ENCODE results near the gene GSK3A.

Gene GSK3A

DNA sequence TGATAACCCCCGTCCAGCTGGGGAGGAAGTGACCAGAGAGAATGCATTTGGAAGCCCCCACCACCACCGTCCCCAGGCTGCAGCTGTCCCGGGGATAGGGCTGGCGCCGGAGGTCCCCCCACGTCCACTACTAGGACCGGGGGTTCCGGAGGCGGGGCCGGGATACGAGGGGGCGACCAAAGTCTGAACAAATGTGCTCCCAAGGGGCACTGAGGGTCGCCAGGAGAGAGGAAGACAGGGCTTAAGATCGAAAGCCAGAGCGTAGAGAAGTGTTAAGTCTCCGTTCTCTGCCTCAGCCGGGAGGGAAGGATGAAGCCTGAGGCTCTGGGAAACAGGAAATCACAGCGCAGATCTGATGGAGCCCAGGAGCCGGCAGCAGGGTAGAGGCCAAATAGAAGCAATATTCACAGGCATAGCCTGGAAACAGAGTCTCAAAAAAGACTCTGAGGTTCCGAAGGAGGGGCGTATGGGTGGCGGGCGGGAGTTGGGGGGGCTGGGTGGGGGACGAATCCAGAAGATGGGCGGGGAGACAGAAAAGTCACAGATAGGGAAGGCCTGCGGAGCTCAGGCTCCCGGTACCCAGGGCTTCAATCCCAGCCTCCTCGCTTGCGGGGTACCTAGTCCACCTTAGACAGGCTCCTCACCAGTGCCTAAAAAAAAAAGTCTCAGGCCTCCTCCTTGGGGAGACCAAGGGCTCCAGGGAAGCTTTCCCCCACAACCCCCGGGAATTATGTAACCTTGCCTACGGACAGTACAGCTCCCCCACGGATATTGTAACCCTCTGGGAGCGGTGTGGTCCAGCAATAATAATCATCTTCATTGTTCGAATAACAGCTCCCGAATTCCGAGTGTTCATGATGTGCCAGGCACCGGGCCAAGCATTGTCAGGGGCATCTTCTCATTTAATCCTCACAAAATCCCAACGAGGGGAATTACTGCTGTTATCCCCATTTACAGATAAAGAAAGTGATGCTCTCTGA, 13.7 kb upstream of the GSK3A start (continued):
- TF ChIP-seq TSHZ1 (tag by site-specific recombination; IDR thresholded peaks at IDR 0.05; ENCODE audit: borderline replicate concordance), result no peak
- no peak for TF ChIP-seq ZNF558 (tag by site-specific recombination; IDR thresholded peaks at IDR 0.05)
- TF ChIP-seq ZNF658 (tag by site-specific recombination; IDR thresholded peaks at IDR 0.05), result no peak
- TF ChIP-seq ZNF426 (tag by site-specific recombination; IDR thresholded peaks at IDR 0.05), result no peak
- no peak for TF ChIP-seq ZNF621 (tag by site-specific recombination; IDR thresholded peaks at IDR 0.05)
- TF ChIP-seq ZNF266 (tag by site-specific recombination; IDR thresholded peaks at IDR 0.05; ENCODE audit: low read depth), result no peak
- TF ChIP-seq ZNF37A (tag by site-specific recombination; IDR thresholded peaks at IDR 0.05), result no peak
- TF ChIP-seq ZNF174 (tag by site-specific recombination; IDR thresholded peaks at IDR 0.05), result no peak
- peak; percentile 31; the same call in 1 of the 2 replicates for TF ChIP-seq ZFHX2 (tag by site-specific recombination; conservative IDR thresholded peaks at IDR 0.05)
- TF ChIP-seq, protein P1, sequence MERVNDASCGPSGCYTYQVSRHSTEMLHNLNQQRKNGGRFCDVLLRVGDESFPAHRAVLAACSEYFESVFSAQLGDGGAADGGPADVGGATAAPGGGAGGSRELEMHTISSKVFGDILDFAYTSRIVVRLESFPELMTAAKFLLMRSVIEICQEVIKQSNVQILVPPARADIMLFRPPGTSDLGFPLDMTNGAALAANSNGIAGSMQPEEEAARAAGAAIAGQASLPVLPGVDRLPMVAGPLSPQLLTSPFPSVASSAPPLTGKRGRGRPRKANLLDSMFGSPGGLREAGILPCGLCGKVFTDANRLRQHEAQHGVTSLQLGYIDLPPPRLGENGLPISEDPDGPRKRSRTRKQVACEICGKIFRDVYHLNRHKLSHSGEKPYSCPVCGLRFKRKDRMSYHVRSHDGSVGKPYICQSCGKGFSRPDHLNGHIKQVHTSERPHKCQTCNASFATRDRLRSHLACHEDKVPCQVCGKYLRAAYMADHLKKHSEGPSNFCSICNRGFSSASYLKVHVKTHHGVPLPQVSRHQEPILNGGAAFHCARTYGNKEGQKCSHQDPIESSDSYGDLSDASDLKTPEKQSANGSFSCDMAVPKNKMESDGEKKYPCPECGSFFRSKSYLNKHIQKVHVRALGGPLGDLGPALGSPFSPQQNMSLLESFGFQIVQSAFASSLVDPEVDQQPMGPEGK (tag by site-specific recombination; IDR thresholded peaks at IDR 0.05), result peak; percentile 92
- TF ChIP-seq ZNF837 (tag by site-specific recombination; IDR thresholded peaks at IDR 0.05), result no peak
- no peak for TF ChIP-seq ZNF391 (tag by site-specific recombination; IDR thresholded peaks at IDR 0.05; ENCODE audit: borderline replicate concordance, low read depth)
- TF ChIP-seq GLI4 (tag by site-specific recombination; IDR thresholded peaks at IDR 0.05), result no peak
- no peak for TF ChIP-seq TCF7L2 (IDR thresholded peaks at IDR 0.05; ENCODE audit: borderline replicate concordance, low read depth, low read length)
- TF ChIP-seq ZNF274 (IDR thresholded peaks at IDR 0.05; ENCODE audit: low read length), result no peak
- TF ChIP-seq ZNF274 (tag by site-specific recombination; IDR thresholded peaks at IDR 0.05; ENCODE audit: borderline replicate concordance), result no peak
- no peak for TF ChIP-seq ZNF510 (tag by site-specific recombination; IDR thresholded peaks at IDR 0.05; ENCODE audit: insufficient replicate concordance)
- peak; percentile 86 for TF ChIP-seq GLIS2 (tag by site-specific recombination; IDR thresholded peaks at IDR 0.05)
- TF ChIP-seq, protein P2, sequence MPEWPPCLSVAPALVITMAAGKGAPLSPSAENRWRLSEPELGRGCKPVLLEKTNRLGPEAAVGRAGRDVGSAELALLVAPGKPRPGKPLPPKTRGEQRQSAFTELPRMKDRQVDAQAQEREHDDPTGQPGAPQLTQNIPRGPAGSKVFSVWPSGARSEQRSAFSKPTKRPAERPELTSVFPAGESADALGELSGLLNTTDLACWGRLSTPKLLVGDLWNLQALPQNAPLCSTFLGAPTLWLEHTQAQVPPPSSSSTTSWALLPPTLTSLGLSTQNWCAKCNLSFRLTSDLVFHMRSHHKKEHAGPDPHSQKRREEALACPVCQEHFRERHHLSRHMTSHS (tag by site-specific recombination; IDR thresholded peaks at IDR 0.05), result no peak
- TF ChIP-seq ZNF660 (tag by site-specific recombination; IDR thresholded peaks at IDR 0.05), result no peak
- TF ChIP-seq, protein P3, sequence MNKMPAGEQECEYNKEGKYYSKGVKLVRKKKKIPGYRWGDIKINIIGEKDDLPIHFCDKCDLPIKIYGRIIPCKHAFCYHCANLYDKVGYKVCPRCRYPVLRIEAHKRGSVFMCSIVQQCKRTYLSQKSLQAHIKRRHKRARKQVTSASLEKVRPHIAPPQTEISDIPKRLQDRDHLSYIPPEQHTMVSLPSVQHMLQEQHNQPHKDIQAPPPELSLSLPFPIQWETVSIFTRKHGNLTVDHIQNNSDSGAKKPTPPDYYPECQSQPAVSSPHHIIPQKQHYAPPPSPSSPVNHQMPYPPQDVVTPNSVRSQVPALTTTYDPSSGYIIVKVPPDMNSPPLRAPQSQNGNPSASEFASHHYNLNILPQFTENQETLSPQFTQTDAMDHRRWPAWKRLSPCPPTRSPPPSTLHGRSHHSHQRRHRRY (tag by site-specific recombination; IDR thresholded peaks at IDR 0.05), result no peak
- TF ChIP-seq OSR2 (tag by site-specific recombination; IDR thresholded peaks at IDR 0.05), result 0 out of 2 replicates have a peak, but pooled peaks have one; percentile 27
- no peak for TF ChIP-seq ZNF701 (tag by site-specific recombination; IDR thresholded peaks at IDR 0.05)
- 0 out of 2 replicates have a peak, but pooled peaks have one; percentile 11 for TF ChIP-seq ZNF843 (tag by site-specific recombination; IDR thresholded peaks at IDR 0.05)
- TF ChIP-seq ZNF624 (tag by site-specific recombination; IDR thresholded peaks at IDR 0.05), result no peak
- TF ChIP-seq, protein P4, sequence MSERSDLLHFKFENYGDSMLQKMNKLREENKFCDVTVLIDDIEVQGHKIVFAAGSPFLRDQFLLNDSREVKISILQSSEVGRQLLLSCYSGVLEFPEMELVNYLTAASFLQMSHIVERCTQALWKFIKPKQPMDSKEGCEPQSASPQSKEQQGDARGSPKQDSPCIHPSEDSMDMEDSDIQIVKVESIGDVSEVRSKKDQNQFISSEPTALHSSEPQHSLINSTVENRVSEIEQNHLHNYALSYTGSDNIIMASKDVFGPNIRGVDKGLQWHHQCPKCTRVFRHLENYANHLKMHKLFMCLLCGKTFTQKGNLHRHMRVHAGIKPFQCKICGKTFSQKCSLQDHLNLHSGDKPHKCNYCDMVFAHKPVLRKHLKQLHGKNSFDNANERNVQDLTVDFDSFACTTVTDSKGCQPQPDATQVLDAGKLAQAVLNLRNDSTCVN (tag by site-specific recombination; optimal IDR thresholded peaks at IDR 0.05), result no peak
- TF ChIP-seq ZNF202 (tag by site-specific recombination; IDR thresholded peaks at IDR 0.05; ENCODE audit: borderline replicate concordance), result no peak
- TF ChIP-seq PRDM1 (tag by site-specific recombination; IDR thresholded peaks at IDR 0.05), result peak; percentile 14; the same call in 1 of the 2 replicates
